Activated CD4-positive, alpha-beta T cell treated with anti-CD3 and anti-CD28 coated beads for 1 hour (primary cell): ENCODE results near the gene LEPROT.
"Not testable (repeated sequence)": the region's sequence is repeated elsewhere in the genome, so short reads cannot be mapped to it uniquely, and the experiment has no call there.

Source experiments
- DNase-seq: peaks from one replicate; pipeline ENCODE4 v3.0.0-alpha.2; 2020

LEPROT gene

DNA sequence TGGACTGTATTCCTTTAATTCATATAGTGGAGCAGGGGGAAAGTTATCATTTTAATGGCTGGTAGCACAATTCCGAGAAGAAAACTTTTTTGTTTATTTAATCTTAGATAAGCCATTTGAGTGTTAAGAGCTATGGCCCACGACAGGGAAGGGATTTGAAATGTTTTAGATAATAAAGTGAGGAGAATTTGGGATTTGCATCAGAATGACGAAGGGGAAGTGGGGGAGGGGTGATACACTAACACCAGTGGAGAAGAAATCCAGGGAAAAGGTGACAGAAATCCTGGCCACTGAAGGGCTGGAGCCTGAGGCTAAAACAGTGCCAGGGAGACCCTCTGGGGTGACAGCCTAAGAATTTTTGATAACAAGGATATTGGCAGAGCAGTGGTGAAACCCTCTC, 21.0 kb downstream of the LEPROT start:
- DNase-seq = no peak

DNA sequence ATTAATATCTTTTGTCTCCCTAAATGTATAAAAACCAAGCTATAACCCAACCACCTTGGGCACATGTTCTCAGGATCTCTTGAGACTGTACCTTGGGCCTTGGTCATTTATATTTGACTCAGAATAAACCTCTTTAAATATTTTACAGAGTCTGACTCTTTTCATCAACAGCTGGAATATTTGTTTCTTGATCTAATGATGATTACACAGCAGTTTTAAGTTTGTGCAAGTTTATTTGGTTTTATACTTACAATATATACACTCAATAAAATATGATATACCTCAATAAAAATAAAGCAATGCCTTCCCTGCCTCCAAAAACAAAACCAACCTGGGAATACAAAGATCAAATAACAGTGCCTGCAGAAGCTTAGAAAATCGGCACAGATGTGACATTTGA, 22.0 kb downstream of the LEPROT start:
- no peak for DNase-seq

DNA sequence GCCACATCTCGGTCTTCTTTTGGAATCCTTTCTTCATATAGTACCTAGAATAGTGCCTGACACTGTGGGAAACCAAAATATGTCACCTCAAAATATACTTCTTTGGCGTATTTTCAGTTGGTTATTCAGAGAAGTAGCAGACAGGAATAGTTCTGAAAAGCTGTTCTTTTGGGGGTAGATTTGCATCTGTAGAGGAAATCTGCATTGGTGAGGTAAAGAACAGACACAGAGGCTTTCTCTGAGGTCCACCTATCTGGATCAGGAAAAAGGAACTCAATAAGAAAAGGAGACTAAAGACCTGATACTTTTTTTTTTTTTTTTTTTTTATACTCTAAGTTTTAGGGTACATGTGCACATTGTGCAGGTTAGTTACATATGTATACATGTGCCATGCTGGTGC, 23.2 kb downstream of the LEPROT start:
- DNase-seq = no peak

DNA sequence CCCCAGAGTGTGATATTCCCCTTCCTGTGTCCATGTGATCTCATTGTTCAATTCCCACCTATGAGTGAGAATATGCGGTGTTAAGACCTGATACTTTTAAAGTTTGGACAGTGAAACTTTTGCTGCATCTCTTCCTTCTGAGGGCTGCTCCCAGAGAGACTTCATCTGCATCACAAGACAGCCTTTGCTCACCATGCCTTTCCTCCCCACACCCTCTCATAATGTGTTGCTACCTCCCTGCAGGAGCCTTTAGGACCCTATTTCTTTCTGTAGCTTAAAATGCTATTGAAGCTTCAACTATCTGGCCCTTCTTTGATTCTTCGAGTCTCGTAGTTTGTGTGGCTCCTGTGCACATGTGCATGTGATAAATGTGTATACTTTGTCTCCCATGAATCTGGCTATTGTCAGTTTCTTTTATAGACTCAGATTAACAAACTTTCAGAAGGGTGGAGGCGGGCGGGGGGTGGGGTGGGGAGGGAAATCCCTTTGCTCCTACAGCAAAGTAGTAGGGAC, 23.7 kb downstream of the LEPROT start:
- DNase-seq = no peak

DNA sequence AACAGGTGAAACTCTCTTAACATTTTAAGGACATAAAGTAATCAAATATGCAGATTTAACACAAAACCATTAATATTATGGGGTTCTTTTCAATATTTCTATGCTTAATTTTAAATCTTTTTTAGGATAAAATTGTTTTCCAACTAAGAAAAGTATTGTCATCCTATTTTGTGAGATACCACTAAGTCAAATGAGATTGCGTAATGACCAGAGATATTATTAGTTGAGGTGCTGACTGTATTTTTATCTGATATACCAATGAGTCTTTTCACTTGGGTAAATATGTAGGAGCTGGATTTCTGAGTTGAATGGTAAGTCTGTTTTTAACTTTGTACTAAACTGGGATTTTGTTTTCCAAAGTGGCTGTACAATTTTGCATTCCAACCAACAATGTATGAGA, 25.4 kb downstream of the LEPROT start:
- no peak for DNase-seq

DNA sequence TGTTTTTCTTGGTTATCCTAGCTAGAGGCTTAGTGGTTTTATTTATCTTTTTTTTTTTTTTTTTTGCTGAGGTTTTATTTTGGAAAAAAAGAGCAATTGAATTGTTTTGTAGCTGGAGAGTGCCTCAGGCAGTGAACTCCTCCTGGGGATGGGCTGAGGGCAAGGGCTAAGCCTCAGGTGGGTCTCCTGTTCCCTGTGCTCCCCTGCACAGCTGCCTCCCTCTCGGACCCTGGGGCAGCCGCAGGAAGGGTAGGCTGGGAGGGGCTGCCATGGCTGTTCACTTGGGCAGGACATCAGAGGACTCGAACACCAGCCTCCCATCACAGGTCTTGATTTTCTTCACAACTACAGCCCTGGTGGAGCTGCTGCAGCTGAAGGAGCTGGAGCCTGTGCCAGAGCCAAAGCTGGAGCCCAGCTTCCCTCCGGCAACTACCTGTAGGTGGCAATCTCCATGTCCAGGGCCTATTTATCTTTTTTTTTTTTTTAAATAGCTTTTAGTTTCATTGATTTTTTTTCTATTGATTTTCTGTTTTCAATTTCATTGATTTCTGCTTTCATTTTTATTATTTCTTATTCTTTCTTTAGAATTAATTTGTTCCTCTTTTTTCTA, 28.9 kb downstream of the LEPROT start:
- DNase-seq = no peak

DNA sequence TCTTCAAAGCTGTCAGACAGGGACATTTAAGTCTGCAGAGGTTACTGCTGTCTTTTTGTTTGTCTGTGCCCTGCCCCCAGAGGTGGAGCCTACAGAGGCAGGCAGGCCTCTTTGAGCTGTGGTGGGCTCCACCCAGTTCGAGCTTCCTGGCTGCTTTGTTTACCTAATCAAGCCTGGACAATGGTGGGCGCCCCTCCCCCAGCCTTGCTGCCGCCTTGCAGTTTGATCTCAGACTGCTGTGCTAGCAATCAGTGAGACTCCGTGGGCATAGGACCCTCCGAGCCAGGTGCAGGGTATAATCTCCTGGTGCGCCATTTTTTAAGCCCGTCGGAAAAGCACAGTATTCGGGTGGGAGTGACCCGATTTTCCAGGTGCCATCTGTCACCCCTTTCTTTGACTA, 35.2 kb downstream of the LEPROT start:
- not testable (repeated sequence) for DNase-seq

DNA sequence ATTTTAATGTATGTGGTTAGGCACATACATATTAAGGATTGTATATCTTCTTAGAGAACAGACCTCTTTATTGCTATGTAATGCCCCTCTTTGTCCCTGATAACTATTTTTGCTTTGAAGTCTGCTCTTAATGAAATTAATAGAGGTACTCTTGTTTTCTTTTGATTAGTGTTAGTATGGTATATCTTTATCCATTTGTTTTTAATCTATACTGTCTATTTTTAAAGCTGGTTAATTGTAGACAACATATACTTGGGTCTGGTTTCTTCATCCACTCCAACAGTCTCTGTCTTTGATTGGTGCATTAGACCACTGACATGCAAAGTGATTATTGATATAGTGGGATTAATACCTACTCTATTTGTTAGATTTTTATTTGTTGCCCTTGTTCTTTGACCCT, 36.0 kb downstream of the LEPROT start:
- DNase-seq = no peak

DNA sequence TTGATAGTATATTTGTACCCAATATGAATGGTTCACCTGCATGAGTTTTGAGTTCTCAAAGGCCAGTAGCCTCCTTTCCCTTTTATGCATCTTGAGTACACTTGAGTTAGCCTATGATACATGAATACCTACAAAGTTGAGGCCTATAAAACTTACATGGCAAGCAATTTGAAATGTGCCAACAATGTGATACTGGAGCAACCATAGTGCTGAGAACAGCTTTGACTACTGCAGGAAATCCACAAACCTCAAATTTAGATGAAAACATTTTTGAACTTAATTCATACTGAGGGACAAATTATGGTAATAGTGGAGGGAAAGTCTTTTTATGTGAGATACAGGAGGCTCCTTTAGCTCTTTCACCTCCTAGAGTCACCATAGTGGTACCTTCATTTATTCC, 37.4 kb downstream of the LEPROT start:
- DNase-seq = no peak

DNA sequence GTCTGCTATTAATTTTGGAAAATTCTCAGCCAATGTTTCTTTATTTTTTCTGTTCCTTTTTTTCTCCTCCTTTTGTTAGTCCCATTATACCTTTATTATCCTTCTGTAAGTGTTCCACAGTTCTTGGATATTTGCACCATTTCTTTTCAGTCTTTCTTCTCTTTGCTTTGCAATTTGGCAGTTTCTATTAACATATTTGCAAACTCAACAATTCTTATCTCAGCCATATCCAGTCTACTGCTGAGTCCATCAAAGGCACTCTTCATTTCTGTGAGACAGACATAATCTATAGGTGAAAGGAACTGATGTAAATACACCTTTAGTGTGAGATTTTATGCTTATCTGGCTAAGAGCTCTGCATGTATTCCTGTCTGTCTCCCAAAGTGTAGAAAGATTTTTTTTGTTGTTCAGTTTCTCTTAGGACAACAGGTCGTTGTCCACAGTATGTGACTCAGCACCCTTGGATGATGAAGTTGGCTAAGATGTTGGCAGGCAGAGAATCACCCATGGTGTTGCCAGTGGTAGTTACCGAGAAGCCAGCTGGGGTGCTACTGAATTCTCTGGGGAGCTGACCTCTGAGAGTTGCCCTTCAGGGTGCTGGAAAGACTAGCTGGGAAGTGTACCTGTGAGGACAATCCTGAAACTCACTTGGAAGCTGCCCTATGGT, 38.4 kb downstream of the LEPROT start:
- DNase-seq = no peak

DNA sequence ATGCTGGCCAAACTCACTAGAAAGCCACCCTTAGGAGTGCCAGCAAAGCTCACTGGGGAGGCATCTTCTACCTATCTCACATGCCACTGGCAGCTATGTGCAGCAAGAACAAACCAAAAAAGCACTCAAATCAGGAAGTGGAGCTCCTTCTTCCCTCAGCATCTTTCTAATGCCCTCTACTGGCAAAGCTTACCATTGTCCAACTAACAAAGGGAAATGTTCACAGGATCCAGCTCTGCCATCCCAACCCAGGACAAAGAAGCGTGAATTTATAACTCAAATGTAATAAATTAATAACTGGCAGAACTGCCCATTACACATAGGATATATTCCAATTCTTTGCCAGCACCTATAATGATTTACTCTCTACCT, 38.9 kb downstream of the LEPROT start:
- DNase-seq = no peak

DNA sequence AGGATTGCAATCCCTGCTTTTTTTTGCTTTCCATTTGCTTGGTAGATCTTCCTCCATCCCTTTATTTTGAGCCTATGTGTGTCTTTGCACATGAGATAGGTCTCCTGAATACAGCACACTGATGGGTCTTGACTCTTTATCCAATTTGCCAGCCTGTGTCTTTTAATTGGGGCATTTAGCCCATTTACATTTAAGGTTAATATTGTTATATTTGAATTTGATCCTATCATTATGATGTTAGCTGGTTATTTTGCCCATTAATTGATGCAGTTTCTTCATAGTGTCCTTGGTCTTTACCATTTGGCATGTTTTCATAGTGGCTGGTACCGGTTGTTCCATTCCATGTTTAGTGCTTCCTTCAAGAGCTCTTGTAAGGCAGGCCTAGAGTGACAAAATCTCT, 45.4 kb downstream of the LEPROT start:
- not testable (repeated sequence) for DNase-seq

DNA sequence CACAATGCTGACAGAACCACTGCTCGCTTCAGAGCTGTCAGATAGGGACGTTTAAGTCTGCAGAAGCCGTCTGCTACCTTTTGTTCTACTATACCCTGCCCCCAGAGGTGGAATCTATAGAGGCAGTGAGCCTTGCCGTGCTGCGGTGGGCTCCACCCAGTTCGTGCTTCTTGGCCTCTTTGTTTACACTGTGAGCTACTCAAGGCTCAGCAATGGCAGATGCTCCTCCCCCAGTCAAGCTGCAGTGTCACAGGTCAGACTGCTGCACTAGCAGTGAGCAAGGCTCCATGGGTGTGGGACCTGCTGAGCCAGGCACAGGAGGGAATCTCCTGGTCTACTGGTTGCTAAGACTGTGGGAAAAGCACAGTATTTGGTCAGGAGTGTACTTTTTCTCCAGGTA, 47.1 kb downstream of the LEPROT start:
- no peak for DNase-seq

DNA sequence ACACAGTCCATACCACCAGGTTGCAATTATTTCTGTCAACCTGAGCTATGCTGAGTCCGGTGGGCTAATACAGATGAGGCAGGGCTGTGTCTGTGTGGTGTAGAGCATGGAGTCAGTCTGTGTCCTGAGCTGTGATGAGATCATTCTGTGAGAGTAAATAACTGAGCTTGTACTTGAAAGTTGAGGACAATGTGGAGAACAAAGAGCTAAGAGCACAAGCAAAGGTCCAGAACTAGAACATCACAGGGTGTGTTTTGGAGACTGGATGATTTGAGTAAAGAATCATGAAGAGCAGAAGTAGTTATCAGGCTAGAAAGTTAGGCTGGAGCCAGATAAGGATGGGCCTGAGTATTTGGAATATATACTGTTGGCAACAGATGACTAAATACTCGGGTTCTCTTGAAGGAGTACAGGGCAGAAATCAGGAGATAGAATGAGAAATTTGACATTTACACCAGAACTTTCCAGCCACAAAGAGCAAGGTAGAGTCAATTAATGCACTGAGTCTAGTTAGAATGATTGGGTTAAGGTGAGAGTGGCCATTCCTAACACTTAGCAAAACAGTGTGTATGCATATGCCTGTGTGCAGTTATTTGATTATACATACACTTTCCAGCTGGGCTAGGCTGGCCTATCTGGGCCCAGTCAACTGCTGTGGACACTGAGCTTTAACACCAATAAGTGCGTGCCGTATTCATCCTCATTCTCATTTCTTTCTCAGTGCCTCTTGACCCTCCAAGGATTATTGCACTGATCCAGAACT, 48.8 kb downstream of the LEPROT start:
- no peak for DNase-seq

DNA sequence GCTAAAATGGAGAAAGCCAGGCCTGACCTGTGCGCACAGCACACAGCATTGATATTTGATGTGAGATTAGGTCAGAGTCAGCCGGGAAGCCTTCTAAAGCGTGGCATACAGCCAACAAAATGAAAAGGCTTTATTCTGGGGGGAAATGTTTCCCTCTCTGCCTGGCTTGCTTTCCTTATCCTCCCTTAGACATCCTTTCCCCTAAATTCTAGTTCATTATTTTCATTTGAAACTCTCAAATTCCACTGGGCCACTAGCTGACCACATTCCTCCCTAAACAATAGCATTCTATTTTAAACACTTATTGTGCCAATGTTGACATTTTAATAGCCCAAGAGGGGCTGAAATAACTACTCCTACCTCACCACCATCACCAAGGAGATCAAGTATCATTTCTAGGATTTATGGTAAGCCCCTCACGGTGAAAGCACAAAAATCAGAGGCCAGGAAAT, 49.4 kb downstream of the LEPROT start:
- DNase-seq = no peak

DNA sequence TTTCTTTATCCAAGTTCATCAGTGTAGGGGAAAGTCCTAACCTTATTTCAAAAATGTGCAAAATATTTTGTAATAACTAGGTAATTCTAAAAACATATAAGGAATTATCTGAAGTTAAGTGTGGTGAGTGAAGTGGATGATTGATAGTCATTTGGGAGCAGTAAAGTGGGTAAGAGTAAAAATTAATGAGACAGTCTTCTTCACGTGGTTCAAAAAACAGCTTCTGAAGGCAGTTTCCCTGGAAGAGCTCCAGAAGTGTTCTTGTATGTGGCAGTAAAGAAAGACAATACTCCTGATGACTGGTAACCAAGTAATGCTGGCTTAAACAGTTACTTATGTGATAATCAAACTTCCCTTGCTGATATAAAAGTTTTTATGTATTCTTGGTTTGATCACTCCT, 50.3 kb downstream of the LEPROT start:
- no peak for DNase-seq

DNA sequence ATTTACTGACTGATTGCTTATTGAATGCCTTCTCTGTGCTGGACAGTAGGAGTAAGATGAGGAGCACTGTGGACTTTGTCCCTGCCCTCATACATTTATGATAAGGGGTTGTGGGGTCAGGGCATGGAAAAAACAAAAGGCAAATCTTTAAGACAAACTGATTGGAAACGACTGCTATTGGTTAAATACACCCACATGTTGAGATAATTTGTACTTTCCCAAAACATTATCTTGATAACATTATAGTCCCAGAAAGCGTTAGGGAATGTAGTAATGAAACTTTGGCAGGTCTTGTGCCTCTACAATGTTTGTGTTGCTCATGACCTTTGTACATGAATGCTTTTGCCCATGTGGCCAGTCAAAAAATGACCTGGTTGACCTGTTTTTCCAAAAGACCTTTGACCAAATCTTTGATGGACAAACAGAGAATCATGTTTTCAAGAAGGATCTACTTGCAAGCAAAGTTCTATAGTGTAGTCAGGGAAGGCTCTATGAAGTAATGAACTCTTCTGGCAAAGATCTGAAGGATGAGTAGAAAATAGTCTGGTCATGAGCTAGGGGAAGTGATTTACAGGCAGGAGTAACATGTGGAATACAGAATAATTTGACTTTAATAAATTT, 50.9 kb downstream of the LEPROT start:
- DNase-seq = no peak

DNA sequence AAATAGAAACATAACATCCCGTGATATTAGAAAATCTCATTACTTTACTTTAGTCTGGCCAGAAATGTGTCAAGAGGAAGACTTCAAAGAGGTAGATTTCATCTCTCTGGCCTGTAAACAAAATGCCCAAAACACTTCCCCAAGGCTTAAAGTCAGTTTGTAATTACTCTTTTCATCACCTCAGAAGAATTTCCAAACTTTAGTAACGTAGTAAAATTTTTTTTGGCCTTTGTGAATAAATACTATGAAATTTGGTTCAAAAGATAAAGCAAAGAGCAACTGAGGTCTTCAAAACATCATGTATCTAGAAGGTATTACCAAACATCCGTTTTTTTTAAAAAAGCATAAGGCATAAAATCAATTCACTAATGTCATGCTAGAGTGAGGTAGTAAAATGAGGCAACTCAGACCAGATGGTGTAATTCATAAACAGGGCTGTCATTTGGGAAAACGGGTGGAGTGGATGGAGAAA, 51.4 kb downstream of the LEPROT start:
- no peak for DNase-seq

DNA sequence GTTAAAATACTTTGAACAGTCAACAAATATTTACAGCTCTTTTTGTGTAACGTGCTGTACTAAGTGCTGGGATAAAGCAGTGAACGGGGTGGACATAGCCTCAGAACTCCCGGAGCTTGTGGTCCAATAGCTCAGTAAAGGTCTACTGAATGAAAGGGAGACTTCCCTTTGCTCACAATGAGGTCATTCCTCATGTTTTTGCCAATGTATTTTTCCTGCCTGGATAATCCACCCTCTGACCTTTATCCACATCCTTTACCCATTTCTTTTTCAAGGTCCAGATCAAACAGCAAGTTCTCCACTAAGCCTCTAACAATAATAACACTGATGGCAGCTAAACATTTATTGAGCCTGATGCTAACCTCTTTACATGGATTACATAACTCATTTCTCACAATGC, 55.9 kb downstream of the LEPROT start:
- no peak for DNase-seq

DNA sequence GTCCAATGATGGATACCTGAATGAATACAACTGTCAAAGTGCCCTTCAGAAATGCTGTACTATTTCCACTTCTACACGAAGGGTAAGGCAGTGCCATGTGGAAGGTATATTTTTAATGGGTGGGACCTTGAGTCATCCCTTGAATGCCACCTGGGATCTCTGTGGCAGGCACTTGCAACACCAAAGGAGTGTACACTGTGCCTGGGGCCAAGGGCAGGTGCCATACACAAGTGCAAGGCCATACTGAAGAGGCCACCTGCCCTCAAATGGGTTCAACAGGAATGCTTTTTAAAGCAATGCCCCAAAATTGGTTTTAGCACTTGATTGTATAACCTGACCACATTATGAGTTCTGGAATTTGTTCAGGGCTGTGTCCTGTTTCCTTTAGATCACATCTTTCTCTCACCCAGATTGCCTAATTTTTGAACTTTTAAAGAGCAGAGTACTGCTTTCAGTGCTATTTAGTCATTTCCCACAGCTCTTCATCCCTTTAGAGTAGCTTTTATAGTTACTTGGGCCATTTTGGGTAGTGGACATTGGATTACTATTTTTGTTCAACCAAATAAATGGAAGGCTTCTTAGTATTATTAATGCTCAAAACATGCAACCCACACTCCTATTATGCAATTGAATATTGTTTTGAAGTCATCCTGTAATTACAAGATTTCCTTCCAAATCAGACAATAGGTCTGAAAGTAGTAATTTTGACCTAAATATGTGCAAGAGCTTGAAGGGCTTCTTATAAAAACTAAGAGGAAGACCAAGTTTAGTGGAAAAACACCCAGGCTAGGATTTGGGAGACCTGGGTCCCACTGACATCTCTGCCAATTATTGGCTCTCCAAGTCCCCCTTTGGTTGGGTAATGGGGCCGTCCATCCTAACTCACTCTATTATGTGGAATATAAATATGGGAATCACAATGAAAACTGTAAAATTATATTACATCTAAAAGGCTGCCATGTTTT, 57.2 kb downstream of the LEPROT start:
- no peak for DNase-seq

DNA sequence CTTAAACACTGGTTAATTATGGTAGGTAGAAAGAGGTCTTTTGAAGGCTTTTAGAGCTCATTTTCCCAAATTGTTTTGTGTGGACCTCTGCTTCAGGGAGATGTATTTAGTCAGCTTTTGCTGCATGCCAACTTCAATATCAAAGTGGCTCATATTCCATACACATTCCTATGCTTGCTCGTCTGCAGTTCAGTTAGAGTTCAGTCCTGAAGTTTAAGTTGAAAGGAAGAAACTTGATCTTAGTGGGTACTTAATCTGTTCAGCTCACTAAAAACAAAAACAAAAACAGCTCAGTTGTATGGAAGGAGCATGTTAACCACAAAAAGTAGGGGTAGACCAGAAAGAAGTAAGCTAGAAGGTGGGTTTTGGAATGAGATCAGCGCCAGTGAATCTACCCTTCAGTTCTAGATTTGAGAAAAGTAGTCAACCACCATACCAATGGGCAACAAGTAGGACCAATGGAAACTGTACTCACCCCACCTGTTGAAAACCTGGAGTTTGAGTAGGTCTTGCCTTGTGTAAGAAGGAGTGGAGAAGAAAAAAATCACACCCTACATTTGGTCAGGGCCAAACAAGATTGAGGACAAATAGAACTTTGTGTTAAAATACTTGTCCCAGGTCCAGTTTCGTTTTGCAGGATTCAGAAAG, 58.0 kb downstream of the LEPROT start:
- no peak for DNase-seq
